ENCODE results near the gene NPPA. TPM values are rescaled to one million over a fixed set of nuclear protein-coding genes. Genes with fewer than 3 reads are reported as not detected.

NPPA gene
- total and polyA plus RNA-seq, 10 of the 15 experiments (the other 5 are each of a cell fraction or from before 2014, with no cell fraction given): 0.31 to 0.39 TPM; not detected in 8

- Histone ChIP-seq H3K4me1 (ENCODE audit: control insufficient read depth, insufficient read depth, low read length) (no peaks in the 10 kb centered on the region), H3K79me2 (ENCODE audit: control insufficient read depth, insufficient read depth, low read length) (no peaks in the 10 kb centered on the region), H3K36me3 (ENCODE audit: control insufficient read depth in 2 of 2, insufficient read depth in 2 of 2, low read length in 1 of 2) (no peaks in the 10 kb centered on the region), H3K27ac (ENCODE audit: control insufficient read depth, insufficient read depth) (no peak overlapping the region), H4K20me1 (ENCODE audit: control insufficient read depth, insufficient read depth) (no peaks in the 10 kb centered on the region), H3K27me3 (replicated peaks in 1 of 2; ENCODE audit: control insufficient read depth in 2 of 2, insufficient read depth in 2 of 2, low read length in 1 of 2) (peaks cover 5 to 9% of the 10 kb centered on the region in 2 experiments), H2AFZ (ENCODE audit: control insufficient read depth, low read depth, low read length) (no peak overlapping the region), H3K9me3 (replicated peaks; ENCODE audit: control insufficient read depth, insufficient read depth, low read length) (no peaks in the 10 kb centered on the region), H3K4me2 (ENCODE audit: control insufficient read depth, insufficient read depth) (no peak overlapping the region), H3K9ac (ENCODE audit: control insufficient read depth, insufficient read depth, low read length) (no peak overlapping the region), H3K4me3 (no peak overlapping the region)
- ChIA-PET CTCF (no interaction called here), RAD21 (ENCODE audit: unreplicated experiment) (no interaction called here), POLR2A (no interaction called here), SMC1A (ENCODE audit: uncharacterized antibody, unreplicated experiment) (interaction anchor here (0.7 kb wide), 1 partner anchor 14 kb away, joined by 3 read pairs; no protein-coding TSS in a partner anchor)
- ATAC-seq (no peak), FAIRE-seq (no peak), DNase-seq (ENCODE audit: low read depth, low spot score) (no peak)
- intact Hi-C loops (cut with micrococcal nuclease; ENCODE audit: unreplicated experiment): no loop called here
- 0% methylated on average over 4 of the region's 6 CpGs for WGBS (ENCODE audit: insufficient coverage, insufficient replicate concordance, low lambda C conversion rate, missing lambda C conversion rate)
- TF ChIP-seq, protein P1, sequence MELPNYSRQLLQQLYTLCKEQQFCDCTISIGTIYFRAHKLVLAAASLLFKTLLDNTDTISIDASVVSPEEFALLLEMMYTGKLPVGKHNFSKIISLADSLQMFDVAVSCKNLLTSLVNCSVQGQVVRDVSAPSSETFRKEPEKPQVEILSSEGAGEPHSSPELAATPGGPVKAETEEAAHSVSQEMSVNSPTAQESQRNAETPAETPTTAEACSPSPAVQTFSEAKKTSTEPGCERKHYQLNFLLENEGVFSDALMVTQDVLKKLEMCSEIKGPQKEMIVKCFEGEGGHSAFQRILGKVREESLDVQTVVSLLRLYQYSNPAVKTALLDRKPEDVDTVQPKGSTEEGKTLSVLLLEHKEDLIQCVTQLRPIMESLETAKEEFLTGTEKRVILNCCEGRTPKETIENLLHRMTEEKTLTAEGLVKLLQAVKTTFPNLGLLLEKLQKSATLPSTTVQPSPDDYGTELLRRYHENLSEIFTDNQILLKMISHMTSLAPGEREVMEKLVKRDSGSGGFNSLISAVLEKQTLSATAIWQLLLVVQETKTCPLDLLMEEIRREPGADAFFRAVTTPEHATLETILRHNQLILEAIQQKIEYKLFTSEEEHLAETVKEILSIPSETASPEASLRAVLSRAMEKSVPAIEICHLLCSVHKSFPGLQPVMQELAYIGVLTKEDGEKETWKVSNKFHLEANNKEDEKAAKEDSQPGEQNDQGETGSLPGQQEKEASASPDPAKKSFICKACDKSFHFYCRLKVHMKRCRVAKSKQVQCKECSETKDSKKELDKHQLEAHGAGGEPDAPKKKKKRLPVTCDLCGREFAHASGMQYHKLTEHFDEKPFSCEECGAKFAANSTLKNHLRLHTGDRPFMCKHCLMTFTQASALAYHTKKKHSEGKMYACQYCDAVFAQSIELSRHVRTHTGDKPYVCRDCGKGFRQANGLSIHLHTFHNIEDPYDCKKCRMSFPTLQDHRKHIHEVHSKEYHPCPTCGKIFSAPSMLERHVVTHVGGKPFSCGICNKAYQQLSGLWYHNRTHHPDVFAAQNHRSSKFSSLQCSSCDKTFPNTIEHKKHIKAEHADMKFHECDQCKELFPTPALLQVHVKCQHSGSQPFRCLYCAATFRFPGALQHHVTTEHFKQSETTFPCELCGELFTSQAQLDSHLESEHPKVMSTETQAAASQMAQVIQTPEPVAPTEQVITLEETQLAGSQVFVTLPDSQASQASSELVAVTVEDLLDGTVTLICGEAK (IDR thresholded peaks at IDR 0.05; ENCODE audit: borderline replicate concordance): no peak
- no TSS peak for BruUV-seq (replicated peaks)
- in situ Hi-C loops (cut with MboI): no loop called here
These were observed 15.3 kb upstream of the NPPA start for GRCh38 chr1:11862890-11863289.

GRCh38 chr1:11860587-11860986 lies 13.0 kb upstream of the NPPA start:
- RAD21 ChIA-PET (ENCODE audit: unreplicated experiment): no interaction called here
- no peaks in the 10 kb centered on the region for H3K9me3 ChIP-seq (replicated peaks; ENCODE audit: control insufficient read depth, insufficient read depth, low read length)
- WGBS (ENCODE audit: insufficient coverage, insufficient replicate concordance, low lambda C conversion rate, missing lambda C conversion rate): 38% methylated on average over 1 of the region's 1 CpG
- SMC1A ChIA-PET (ENCODE audit: uncharacterized antibody, unreplicated experiment): no interaction called here
- no peaks in the 10 kb centered on the region for H3K36me3 ChIP-seq (ENCODE audit: control insufficient read depth in 2 of 2, insufficient read depth in 2 of 2, low read length in 1 of 2)
- no peak overlapping the region for H3K4me3 ChIP-seq
- no peak overlapping the region for H2AFZ ChIP-seq (ENCODE audit: control insufficient read depth, low read depth, low read length)
- no peak for DNase-seq (ENCODE audit: low read depth, low spot score)
- no peak overlapping the region for H3K27ac ChIP-seq (ENCODE audit: control insufficient read depth, insufficient read depth)
- POLR2A ChIA-PET: no interaction called here
- H3K9ac ChIP-seq (ENCODE audit: control insufficient read depth, insufficient read depth, low read length): no peak overlapping the region
- no peaks in the 10 kb centered on the region for H4K20me1 ChIP-seq (ENCODE audit: control insufficient read depth, insufficient read depth)
- no peak for FAIRE-seq
- TF ChIP-seq RBBP5 (conservative IDR thresholded peaks at IDR 0.05) (no peak), ASH2L (IDR thresholded peaks at IDR 0.05; ENCODE audit: borderline replicate concordance, low read depth) (no peak), SIX5 (IDR thresholded peaks at IDR 0.05; ENCODE audit: low read depth, low read length, severe bottlenecking) (no peak), MXI1 (IDR thresholded peaks at IDR 0.05; ENCODE audit: low read depth, low read length) (no peak), SIN3A (IDR thresholded peaks at IDR 0.05; ENCODE audit: low read depth, low read length) (no peak), MTA3 (IDR thresholded peaks at IDR 0.05; ENCODE audit: borderline replicate concordance, low read length) (no peak), MYB (IDR thresholded peaks at IDR 0.05; ENCODE audit: borderline replicate concordance, low read depth, low read length) (no peak)
- TF ChIP-seq, protein P2, sequence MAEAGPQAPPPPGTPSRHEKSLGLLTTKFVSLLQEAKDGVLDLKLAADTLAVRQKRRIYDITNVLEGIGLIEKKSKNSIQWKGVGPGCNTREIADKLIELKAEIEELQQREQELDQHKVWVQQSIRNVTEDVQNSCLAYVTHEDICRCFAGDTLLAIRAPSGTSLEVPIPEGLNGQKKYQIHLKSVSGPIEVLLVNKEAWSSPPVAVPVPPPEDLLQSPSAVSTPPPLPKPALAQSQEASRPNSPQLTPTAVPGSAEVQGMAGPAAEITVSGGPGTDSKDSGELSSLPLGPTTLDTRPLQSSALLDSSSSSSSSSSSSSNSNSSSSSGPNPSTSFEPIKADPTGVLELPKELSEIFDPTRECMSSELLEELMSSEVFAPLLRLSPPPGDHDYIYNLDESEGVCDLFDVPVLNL (IDR thresholded peaks at IDR 0.05; ENCODE audit: low read depth, low read length): no peak
- TF ChIP-seq, protein P3, sequence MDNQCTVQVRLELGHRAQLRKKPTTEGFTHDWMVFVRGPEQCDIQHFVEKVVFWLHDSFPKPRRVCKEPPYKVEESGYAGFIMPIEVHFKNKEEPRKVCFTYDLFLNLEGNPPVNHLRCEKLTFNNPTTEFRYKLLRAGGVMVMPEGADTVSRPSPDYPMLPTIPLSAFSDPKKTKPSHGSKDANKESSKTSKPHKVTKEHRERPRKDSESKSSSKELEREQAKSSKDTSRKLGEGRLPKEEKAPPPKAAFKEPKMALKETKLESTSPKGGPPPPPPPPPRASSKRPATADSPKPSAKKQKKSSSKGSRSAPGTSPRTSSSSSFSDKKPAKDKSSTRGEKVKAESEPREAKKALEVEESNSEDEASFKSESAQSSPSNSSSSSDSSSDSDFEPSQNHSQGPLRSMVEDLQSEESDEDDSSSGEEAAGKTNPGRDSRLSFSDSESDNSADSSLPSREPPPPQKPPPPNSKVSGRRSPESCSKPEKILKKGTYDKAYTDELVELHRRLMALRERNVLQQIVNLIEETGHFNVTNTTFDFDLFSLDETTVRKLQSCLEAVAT (IDR thresholded peaks at IDR 0.05): no peak
- H3K27me3 ChIP-seq (replicated peaks in 1 of 2; ENCODE audit: control insufficient read depth in 2 of 2, insufficient read depth in 2 of 2, low read length in 1 of 2): peaks cover 5 to 12% of the 10 kb centered on the region in 2 experiments; a peak in 3 of 4 replicates
- no peaks in the 10 kb centered on the region for H3K4me1 ChIP-seq (ENCODE audit: control insufficient read depth, insufficient read depth, low read length)
- in situ Hi-C loops (cut with MboI) (no loop called here), intact Hi-C loops (cut with micrococcal nuclease; ENCODE audit: unreplicated experiment) (no loop called here)
- H3K4me2 ChIP-seq (ENCODE audit: control insufficient read depth, insufficient read depth): no peak overlapping the region
- no peak for ATAC-seq
- no peaks in the 10 kb centered on the region for H3K79me2 ChIP-seq (ENCODE audit: control insufficient read depth, insufficient read depth, low read length)
- CTCF ChIA-PET: interaction anchor here (0.6 to 1.1 kb wide), 2 partner anchors 12 to 355 kb away, joined by 3 read pairs; no protein-coding TSS in a partner anchor
- BruUV-seq (replicated peaks): no TSS peak

Measured in GM12878 (cell line).